HG02938 (cell line): ENCODE data around the gene DCTN2.
"Not testable (repeated sequence)": the region's sequence is repeated elsewhere in the genome, so short reads cannot be mapped to it uniquely, and the experiment has no call there.

ENCODE experiments used
- ATAC-seq: cut with Tn5 transposase; IDR thresholded peaks from one replicate; pipeline ENCODE4 v1.9.1; 2021; ENCODE audit warnings: mild to moderate bottlenecking, moderate library complexity; ENCODE audit not compliant: unreplicated experiment

The DCTN2 gene

DNA sequence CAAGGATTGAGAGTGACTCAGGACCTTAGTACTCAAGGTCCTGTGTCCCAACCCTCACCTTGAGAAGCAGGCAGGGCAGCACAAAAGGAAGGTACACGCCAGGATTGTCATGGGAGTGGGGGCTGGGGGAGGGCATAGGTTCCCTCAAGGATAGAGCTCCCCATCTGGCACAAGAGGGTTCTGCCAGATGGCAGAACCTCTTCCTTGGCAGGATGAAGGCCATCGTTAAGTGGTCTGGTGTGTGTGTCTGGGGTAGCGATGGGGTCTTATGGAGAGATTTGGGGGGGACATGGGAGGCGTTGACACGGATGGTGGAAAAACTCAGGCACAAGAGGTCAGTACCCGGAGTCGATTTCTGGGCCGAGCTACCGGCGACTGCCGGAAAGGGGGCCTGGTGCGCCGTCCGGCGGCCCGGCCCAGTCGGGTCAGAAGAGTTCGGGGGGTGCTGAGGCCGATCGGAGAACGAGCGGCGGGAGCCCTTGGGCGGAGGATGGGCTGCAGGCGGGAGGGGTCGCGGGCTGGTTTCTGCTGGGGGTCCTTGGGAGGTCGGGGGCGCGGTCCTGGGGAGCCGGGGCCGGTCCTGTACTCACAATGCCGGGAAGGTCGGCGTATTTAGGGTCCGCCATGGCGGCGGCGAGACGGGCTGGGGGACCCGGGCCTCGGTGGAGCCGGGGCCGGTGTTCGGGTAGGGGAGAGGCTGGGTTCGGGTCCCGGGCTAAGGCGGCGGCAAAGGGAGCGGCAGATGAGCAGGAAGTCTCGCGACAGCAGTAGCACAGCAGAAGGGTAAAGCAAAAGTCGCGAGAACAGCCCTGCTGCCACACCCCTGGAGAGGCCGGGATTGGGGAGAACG is at the start of gene DCTN2:
TSS of gene DCTN2 (minus strand) at position 755 of the 850 bp plus-strand sequence. CDS start at position 626, 129 bp downstream.
- ATAC-seq, result peak; percentile 98

DNA sequence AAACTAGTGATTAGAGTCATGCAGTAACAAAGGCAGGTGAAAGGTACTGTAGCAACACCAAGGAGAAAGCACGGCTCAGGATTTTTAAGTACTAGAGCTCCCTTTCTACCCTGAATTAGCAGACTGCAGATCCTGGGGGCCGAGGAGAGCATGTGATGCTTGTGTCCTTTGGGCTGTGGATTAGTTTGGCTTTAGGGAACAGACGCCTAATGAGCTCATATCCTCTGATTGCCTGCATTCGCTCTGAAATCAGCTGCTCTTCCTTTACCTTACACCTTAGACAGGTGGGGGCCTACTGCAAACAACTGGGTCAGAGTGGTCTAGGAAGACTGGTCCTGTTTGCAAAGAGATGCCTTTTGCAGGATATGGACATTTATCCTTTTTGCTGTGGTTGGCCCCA is 46.2 kb upstream of the DCTN2 start:
- no peak for ATAC-seq

- no peak for ATAC-seq
Measured at GRCh38 chr12:57592551-57593165, 45.7 kb upstream of the DCTN2 start.

- ATAC-seq, result no peak
Measured at GRCh38 chr12:57591782-57592325, 44.9 kb upstream of the DCTN2 start.

- ATAC-seq, result peak; percentile 74
Measured at GRCh38 chr12:57590864-57591781, 44.1 kb upstream of the DCTN2 start, which contains the start of gene PIP4K2C. Gene PIP4K2C, plus strand, starts transcription at chr12:57591192. Its CDS starts 98 bp downstream, at chr12:57591290.

GRCh38 chr12:57590479-57590863 is 43.5 kb upstream of the DCTN2 start:
- peak; percentile 15 for ATAC-seq

DNA sequence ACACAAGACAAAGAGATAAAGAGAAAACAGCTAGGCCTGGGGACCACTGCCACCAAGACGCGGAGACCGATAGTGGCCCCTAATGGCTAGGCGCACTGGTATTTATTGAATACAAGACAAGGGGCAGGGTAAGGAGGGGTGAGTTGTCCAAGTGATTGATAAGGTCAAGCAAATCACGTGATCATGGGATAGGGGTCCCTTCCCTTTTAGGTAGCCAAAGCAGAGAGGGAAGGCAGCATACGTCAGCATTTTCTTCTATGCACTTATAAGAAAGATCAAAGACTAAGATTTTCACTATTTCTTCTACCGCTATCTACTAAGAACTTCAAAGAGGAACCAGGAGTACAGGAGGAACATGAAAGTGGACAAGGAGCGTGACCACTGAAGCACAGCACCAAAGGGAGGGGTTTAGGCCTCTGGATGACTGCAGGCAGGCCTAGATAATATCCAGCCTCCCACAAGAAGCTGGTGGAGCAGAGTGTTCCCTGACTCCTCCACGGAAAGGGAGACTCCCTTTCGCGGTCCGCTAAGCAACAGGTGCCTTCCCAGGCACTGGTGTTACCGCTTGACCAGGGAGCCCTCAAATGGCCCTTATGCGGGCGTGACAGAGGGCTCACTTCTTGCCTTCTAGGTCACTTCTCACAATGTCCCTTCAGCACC is 42.1 kb upstream of the DCTN2 start:
- not testable (repeated sequence) for ATAC-seq

DNA sequence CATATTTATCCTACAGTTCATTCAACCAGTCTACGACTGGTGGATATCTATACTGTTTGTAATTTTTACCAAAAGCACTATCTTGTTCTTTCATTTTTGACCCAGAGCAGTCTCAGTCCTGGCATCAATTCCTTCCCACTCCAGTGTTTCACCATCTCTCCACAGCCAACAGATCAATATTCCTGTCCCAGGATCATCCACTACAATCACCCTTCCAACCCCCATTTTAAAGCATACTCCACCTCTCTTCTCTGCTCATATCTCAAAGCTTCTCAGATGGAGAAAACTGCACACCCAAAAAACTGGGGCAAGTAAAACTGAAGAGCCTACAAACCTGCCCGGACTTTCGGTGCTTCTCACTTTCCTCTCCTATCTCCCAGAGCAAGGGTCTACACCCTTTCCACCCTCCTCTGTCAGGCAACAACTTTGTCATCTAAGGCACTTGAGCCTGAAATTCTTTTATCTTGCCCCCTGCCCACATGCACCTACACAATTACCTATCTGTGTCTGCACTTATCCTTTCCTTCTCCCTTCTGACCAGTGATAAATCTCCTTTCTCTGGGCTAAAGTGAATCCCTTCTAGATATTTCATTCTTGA is 39.9 kb upstream of the DCTN2 start:
- ATAC-seq, result no peak

GRCh38 chr12:57586128-57586527 is 39.1 kb upstream of the DCTN2 start:
- ATAC-seq, result no peak

DNA sequence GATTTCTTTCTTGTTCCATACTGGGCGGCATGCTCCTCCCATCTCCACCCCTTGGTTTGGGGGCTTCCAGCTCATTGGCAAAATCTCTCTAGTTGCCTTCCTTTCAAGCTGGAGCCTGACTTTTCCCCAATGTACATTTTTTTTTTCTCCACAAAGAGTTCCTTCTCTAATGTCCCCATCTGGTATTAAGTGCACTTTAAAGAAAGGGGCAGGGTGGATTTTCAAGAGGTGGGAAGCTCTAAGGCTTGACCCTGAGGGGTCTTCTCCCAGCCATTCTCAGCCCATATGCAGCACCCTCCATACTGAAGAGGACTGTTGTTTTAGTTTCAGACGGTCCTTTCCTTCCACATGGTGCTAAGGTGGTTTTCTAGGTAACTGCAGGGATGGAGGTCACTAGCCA is 38.2 kb upstream of the DCTN2 start:
- no peak for ATAC-seq

DNA sequence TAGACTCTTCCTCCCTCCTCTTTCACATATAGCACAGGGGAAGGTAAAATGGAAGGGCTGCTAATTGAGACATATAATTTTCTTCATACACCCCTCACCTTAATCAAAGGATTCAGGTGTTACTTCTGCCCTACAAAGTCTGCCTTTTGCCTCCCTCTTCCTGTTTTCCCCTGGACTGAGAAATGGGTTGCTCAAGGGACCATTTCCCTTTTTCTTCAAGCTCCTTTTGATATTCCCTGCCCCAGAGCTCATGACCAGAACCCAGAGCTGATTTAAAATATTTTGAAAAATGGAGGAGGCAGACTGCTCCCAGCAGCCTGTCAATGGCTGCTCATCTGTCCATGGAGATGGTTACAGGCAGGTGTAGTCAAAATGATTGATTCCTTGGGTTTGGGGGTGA is 37.7 kb upstream of the DCTN2 start:
- no peak for ATAC-seq

GRCh38 chr12:57584050-57584449 is 37.1 kb upstream of the DCTN2 start:
- no peak for ATAC-seq

- ATAC-seq, result peak; percentile 95
Measured at GRCh38 chr12:57583008-57583831, 36.2 kb upstream of the DCTN2 start.

DNA sequence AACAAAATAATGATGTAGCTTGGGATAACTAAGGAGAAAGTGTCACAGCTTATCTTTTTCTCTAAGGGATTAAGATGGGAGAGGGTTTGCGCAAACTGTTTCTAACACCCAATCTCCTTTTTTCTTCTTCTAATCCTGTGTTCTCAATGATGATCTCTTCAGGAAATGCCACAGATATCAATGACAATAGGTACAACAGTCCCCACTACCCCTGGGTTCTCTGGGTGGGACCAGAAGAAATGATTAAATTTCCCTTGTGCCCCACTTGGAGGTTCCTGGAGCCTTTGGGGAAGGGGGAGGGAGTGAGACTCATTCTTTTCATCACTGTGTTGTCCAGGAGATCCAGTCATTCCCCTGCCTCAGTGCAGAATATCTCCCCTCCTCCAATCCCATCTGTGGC is 35.4 kb upstream of the DCTN2 start:
- no peak for ATAC-seq

DNA sequence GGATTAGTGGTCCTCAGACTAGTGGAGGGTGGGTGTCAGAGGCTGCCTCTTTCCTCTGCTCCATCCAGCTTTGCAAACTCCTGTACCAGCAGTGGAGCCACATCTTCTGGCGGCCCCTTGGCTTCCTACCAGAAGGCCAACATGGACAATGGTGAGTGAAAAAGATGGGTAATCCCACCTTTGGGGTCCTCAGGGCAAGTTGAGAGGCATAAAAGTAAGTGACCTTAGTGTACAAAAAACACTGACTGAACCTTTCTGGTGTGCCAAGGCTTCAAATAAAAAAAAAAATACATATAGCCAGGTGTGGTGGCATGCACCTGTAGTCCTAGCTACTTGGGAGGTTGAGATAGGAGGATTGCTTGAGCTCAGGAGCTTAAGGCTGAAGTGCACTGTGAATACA is 34.8 kb upstream of the DCTN2 start:
- ATAC-seq, result no peak

GRCh38 chr12:57580466-57580795 is 33.4 kb upstream of the DCTN2 start:
- no peak for ATAC-seq

DNA sequence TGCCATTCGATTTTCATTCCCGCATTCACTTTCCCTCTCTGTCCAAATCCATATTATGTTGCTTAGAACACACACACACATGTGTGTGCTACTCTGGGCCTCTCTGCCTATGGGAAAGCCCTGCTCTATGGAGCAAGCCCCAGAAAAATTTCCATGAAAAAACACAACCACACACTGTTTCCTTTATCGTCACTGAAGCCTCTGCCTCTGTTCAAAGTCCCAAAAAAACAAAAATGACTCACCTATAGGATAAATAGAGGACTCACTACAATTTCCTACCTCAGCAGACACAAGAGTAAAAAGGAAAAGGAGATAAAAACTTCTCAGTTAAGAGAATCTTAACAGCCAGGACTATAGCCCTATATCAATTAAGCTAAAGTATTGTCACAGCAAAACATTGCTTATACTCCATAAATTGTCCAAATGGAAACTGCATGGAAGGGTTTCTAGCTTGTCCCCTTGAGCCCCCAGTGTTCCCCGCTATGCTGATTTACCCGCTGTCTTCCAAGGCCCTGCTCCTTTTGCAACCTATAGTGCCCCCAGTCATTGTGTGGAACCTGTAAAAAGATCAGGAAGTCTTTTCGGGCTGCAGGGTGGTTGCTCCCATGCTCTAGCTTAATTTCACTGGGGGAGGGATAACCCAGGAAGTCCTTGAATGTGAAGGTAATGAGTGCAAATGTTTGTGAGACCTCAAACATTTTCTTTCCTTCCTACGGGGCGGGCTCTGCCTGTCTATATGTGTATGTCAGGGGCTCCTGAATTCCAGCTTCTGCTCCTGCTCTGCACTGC is 32.9 kb upstream of the DCTN2 start:
- no peak for ATAC-seq

- no peak for ATAC-seq
Measured at GRCh38 chr12:57579011-57579410, 32.0 kb upstream of the DCTN2 start.
